IPS-15b (cell line): Measurements from ENCODE around the gene FEZF1.
A peak's percentile ranks its signal among the peaks of the same experiment; 100 is the strongest.
"Not testable (repeated sequence)": the region's sequence is repeated elsewhere in the genome, so short reads cannot be mapped to it uniquely, and the experiment has no call there.

ENCODE experiments used
- H3K27me3 ChIP-seq: one replicate; pipeline ENCODE4 v1.6.1; 2013; ENCODE audit warnings: low read length; ENCODE audit not compliant: control insufficient read depth, insufficient read depth
- H3K36me3 ChIP-seq: one replicate; pipeline ENCODE4 v1.6.1; 2013; ENCODE audit warnings: low read length; ENCODE audit not compliant: control insufficient read depth, insufficient read depth
- H3K4me1 ChIP-seq: one replicate; pipeline ENCODE4 v1.6.1; 2013; ENCODE audit warnings: mild to moderate bottlenecking, low read length; ENCODE audit not compliant: control insufficient read depth, insufficient read depth
- H3K4me3 ChIP-seq: one replicate; pipeline ENCODE4 v1.5.1; 2013; ENCODE audit warnings: low read depth, low read length
- H3K9ac ChIP-seq: one replicate; pipeline ENCODE4 v1.6.1; 2013; ENCODE audit warnings: low read depth, mild to moderate bottlenecking, low read length
- H3K9me3 ChIP-seq: one replicate; pipeline ENCODE4 v1.6.1; 2013; ENCODE audit warnings: mild to moderate bottlenecking, low read length; ENCODE audit not compliant: control insufficient read depth, insufficient read depth

Gene FEZF1

DNA sequence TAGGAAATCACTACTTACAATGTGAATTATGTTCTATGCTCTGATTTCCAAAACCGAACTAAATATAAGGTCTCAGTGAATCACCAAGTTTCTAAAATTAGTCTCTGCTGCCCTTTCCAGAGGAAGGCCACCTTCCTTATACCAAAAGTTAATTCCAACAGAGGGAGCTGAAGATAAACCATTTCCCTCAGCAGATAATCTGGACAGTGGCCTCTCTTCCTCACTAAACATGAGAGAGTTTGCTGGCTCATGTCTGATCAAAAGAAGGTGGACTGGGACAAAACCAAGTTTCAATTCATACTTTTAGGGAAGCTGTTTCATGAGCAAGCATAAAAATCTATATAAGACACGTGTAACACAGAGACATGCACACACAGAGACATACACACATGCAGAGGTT lies 6.4 kb downstream of the FEZF1 start:
- no peaks in the 10 kb centered on the region for H3K9me3 ChIP-seq
- H3K9ac ChIP-seq, result no peak overlapping the region
- H3K4me3 ChIP-seq, result no peak overlapping the region
- peaks cover 64% of the 10 kb centered on the region for H3K27me3 ChIP-seq
- no peaks in the 10 kb centered on the region for H3K36me3 ChIP-seq
- H3K4me1 ChIP-seq, result peaks cover 3% of the 10 kb centered on the region

DNA sequence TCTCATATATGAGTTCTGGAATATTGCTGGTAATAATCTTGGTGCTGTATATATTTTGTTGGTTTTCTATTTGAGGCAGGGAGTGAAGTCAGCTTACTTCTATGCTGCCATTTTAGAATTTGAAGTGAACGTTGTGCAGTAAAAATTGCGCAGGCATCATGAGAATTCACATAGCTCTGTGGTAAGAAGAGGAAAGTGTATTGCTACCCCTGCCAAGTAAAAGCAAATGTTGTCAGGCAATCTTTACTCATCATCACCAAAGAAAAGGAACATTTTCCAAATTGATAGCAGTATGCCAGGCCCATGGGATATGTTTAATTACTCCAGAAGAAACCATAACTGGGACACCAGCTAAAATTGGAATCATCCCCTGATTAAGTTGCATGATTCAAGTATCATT lies 13.4 kb downstream of the FEZF1 start:
- Histone ChIP-seq H3K27me3 (peaks cover 2% of the 10 kb centered on the region), H3K36me3 (no peaks in the 10 kb centered on the region), H3K4me1 (no peaks in the 10 kb centered on the region), H3K9ac (no peak overlapping the region), H3K9me3 (no peaks in the 10 kb centered on the region), H3K4me3 (no peak overlapping the region)

DNA sequence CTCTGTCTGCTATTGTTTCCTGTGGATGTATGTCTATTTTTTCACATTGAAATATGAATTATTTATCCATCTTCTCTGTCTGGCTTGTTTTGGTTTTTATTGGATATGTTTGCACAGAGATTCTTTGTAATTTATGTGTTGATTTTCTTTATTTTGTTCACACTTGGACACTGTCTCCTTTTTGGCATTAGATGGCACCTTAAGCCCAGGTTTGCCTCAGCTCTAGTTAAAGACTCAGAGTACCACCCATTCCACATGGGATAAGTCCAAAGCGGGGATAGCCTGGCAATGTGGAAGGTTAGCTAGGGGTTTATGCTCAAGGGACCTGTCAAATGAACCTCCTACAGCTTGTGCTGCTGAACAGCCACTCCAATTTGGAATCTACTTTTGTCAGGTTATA lies 14.1 kb downstream of the FEZF1 start:
- H3K4me3 ChIP-seq, result no peak overlapping the region
- no peaks in the 10 kb centered on the region for H3K4me1 ChIP-seq
- H3K9ac ChIP-seq, result no peak overlapping the region
- H3K27me3 ChIP-seq, result no peaks in the 10 kb centered on the region
- no peaks in the 10 kb centered on the region for H3K9me3 ChIP-seq
- H3K36me3 ChIP-seq, result no peaks in the 10 kb centered on the region

DNA sequence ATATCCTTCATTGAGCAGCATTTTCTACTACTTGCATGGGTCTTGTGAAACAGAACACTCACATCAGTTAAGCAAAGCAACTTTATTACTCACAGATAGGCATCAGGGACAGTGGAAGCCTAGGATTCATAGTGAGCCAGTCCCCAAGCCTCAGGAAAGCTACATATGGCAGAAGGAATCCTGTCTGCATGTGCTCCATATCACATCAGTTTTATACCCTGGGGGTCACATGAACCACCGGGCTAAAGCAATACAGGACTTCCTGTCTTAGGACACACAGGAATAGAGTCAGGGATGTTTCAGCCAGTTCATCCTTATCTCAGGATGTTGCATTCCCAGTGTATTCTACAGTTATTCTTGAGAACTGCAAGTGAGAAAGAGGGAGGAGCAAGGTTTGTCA lies 15.1 kb downstream of the FEZF1 start:
- no peaks in the 10 kb centered on the region for H3K9me3 ChIP-seq

DNA sequence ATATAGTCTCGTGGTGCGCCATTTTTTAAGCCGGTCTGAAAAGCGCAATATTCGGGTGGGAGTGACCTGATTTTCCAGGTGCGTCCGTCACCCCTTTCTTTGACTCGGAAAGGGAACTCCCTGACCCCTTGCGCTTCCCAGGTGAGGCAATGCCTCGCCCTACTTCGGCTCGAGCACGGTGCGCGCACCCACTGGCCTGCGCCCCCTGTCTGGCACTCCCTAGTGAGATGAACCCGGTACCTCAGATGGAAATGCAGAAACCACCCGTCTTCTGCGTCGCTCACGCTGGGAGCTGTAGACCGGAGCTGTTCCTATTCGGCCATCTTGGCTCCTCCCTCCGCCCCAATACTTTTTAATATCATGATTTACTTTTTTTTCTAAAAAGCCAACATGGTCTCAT lies 19.9 kb downstream of the FEZF1 start:
- H3K27me3 ChIP-seq, H3K36me3 ChIP-seq, H3K9me3 ChIP-seq, H3K4me1 ChIP-seq: not testable (repeated sequence)
- peak overlapping the region; percentile 37 for H3K9ac ChIP-seq
- peak overlapping the region; percentile 41 for H3K4me3 ChIP-seq

More for the DNA sequence above, 15.1 kb downstream of the FEZF1 start:
- Histone ChIP-seq H3K36me3 (no peaks in the 10 kb centered on the region), H3K4me3 (no peak overlapping the region), H3K4me1 (no peaks in the 10 kb centered on the region), H3K27me3 (no peaks in the 10 kb centered on the region), H3K9ac (no peak overlapping the region)

DNA sequence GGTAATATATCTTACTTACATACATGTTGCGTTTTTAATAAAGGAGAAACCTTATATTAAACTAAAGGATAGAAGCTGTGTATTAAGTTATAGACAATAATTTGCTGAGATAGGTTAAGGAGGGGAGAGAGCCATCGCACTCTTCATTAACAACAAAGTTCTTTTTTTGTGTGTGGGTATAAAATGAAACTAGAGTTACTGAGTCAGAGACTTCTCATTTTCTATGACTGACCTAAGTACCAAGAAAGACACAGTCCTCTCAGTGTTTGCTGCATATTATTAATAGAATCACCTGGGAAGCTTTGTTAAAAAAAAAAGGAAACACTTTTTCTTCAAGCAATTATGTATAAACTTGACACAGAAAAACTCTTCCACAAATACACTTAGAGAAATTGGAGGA lies 31.4 kb downstream of the FEZF1 start:
- no peak overlapping the region for H3K4me3 ChIP-seq
- H3K9ac ChIP-seq, result no peak overlapping the region
- H3K4me1 ChIP-seq, result peaks cover 4% of the 10 kb centered on the region
- H3K27me3 ChIP-seq, result no peaks in the 10 kb centered on the region
- H3K36me3 ChIP-seq, result no peaks in the 10 kb centered on the region
- no peaks in the 10 kb centered on the region for H3K9me3 ChIP-seq

DNA sequence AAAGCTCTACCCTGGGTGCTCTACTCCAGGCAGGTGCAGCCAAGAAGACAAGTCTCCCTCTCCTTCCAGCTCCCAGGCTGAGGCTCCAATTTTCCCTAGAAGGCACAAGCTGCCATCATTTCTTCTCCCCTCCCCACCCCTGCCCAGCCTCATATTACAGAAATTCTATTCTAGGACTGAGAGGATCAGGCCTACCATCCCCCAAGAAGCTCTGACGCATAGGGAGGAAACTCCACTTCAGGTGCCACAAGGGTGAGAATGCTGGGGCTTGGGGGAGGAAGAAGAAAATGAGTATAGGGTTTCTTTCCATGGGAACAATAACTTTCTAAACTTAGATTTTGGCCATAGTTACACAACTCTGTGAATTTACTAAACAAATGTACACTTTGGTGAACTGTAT lies 35.3 kb downstream of the FEZF1 start:
- peaks cover 4% of the 10 kb centered on the region for H3K4me1 ChIP-seq
- no peak overlapping the region for H3K9ac ChIP-seq
- no peaks in the 10 kb centered on the region for H3K36me3 ChIP-seq
- no peak overlapping the region for H3K4me3 ChIP-seq
- no peaks in the 10 kb centered on the region for H3K27me3 ChIP-seq
- H3K9me3 ChIP-seq, result no peaks in the 10 kb centered on the region

DNA sequence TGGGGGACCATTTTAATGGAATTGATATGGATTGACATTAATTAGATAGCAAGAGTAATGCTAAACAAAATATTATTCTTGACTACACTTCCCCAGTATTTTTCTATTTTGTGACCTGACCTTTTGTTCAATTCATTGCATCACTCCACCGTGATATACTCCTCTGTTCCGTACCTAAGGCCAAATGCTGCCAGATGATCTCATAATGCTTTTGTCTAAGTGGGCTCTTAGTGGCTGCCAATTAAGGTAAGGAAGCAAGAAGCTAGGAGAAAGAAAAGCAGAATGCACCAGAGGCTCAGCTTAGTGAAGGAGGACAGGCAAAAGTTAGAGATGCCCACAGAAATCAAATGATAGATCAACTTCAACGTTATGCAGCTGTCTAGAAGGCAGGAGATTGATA lies 36.4 kb downstream of the FEZF1 start:
- H3K27me3 ChIP-seq, result no peaks in the 10 kb centered on the region
- H3K9me3 ChIP-seq, result no peaks in the 10 kb centered on the region
- H3K4me1 ChIP-seq, result peaks cover 4% of the 10 kb centered on the region
- H3K36me3 ChIP-seq, result no peaks in the 10 kb centered on the region
- no peak overlapping the region for H3K9ac ChIP-seq
- H3K4me3 ChIP-seq, result no peak overlapping the region

DNA sequence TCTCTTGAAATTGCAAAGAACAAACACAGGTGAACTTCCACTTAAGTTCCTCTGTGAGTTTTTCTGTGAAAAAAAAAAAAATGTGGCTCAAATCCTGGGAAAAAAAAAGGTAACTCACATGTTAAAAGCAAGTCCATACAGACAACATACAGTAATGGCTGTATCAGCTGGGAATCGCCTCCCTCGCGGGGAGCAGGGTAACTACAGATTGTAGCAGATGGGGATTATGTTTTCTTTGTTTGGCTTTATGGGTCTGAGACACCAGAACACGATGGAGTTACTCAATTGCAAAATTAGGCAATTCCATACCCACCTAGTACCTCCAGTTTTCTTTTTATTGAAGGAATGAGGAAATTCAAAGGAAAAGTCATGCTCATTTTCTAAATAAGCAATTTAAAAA lies 42.3 kb downstream of the FEZF1 start:
- H3K4me3 ChIP-seq, result no peak overlapping the region
- no peak overlapping the region for H3K9ac ChIP-seq
- H3K36me3 ChIP-seq, result no peaks in the 10 kb centered on the region
- H3K27me3 ChIP-seq, result no peaks in the 10 kb centered on the region
- H3K4me1 ChIP-seq, result peaks cover 12% of the 10 kb centered on the region
- no peaks in the 10 kb centered on the region for H3K9me3 ChIP-seq

DNA sequence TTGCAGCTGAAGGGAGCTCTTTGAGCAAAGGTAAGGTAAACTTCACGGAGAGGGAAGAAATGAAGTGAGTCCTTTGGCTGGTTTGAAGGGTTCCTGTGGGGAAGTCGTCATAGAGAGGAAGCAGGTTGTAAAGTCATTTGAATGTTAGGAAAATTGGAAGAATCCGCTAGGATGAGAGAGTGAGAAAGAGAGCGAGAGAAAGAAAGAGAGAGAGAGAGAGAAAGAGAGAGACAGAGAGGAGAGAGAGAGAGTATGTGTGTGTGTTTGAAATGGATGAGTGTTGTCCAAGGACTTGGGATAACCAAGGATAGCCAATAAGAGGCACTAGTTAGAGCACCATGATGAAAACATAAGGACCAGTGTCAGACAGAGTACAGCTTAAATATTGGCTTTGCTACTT lies 43.1 kb downstream of the FEZF1 start:
- H3K9ac ChIP-seq, result no peak overlapping the region
- H3K4me3 ChIP-seq, result no peak overlapping the region
- H3K36me3 ChIP-seq, result no peaks in the 10 kb centered on the region
- peaks cover 12% of the 10 kb centered on the region for H3K4me1 ChIP-seq
- no peaks in the 10 kb centered on the region for H3K27me3 ChIP-seq
- no peaks in the 10 kb centered on the region for H3K9me3 ChIP-seq

DNA sequence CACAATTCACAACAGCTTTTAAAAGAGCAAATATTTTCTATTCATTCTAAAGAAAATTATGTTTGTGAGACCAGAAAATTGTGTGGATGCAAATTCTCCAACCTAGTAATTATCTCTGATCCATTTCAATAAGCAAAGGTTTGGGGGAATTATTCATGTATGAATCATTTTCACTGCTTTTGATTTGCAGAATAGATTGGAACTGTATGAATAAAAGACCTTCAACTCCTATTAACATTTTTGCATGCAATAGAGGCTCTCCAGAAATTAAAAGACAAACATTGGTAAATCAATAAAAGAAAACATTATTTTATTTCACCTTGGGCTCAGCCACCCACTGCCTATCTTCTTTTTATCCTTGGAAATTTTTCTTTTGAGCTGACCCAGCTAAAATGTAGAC lies 43.5 kb downstream of the FEZF1 start:
- H3K4me3 ChIP-seq, result no peak overlapping the region
- H3K36me3 ChIP-seq, result no peaks in the 10 kb centered on the region
- H3K9ac ChIP-seq, result no peak overlapping the region
- no peaks in the 10 kb centered on the region for H3K27me3 ChIP-seq
- peaks cover 14% of the 10 kb centered on the region for H3K4me1 ChIP-seq
- no peaks in the 10 kb centered on the region for H3K9me3 ChIP-seq

DNA sequence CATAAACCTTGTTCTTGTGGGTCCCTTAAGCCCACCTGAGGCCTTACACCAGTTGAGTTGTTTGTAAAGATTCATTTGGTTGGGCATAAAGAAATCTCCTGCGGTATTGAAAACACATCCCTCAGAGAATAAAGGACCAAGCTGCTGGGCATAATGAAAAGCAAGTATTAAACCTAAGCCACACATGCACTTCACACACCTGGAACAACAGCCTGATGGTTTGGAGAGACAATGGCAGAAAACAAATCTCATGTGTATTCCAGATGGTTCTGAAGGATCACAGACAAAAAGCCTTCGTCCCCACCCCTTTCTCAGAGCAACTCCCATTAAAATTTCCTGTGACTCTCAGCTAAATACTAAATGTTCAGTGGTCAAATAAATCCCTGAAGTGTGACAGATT lies 44.2 kb downstream of the FEZF1 start:
- Histone ChIP-seq H3K9ac (no peak overlapping the region), H3K4me1 (peaks cover 20% of the 10 kb centered on the region), H3K4me3 (no peak overlapping the region), H3K9me3 (no peaks in the 10 kb centered on the region), H3K27me3 (no peaks in the 10 kb centered on the region), H3K36me3 (no peaks in the 10 kb centered on the region)

DNA sequence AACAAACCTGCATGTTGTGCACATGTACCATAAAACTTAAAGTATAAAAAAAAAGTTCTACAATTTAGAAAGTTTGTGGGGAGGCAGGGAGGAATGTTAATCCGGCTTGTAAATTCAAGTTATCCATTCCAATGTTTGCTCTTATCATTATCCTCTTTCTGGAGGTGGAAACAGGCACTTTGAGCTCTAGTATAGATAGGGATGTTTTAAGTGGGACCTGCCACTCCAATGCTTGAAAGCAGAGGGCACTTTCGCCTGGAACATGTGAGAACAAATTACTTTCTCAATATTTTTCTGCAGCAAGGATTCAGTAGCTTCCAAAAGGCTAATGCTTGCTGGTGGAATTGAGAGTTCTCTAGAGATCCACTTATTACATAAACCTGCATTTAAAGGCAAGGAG lies 45.6 kb downstream of the FEZF1 start:
- Histone ChIP-seq H3K9ac (no peak overlapping the region), H3K4me1 (peaks cover 25% of the 10 kb centered on the region), H3K36me3 (no peaks in the 10 kb centered on the region), H3K9me3 (no peaks in the 10 kb centered on the region), H3K4me3 (no peak overlapping the region), H3K27me3 (no peaks in the 10 kb centered on the region)
